ENCODE results near the gene UIMC1. TPM values are rescaled to one million over a fixed set of nuclear protein-coding genes. Genes with fewer than 3 reads are reported as not detected.

The UIMC1 gene
- total RNA-seq, 4 donors from 2014 or later, result 22.3 to 38.6 (median 27.7) TPM

GRCh38 chr5:176943816-176944215 is 62.8 kb downstream of the UIMC1 start:
- TF ChIP-seq CTCF (IDR thresholded peaks at IDR 0.05), result no peak
- DNase-seq (ENCODE audit: low spot score), result no peak
- no peak for ATAC-seq (ENCODE audit: low FRiP score)

GRCh38 chr5:176941951-176942350 is 64.6 kb downstream of the UIMC1 start:
- ATAC-seq (ENCODE audit: low FRiP score), result no peak
- TF ChIP-seq CTCF (IDR thresholded peaks at IDR 0.05), result no peak
- no peak for DNase-seq (ENCODE audit: low spot score)

GRCh38 chr5:176938472-176938871 is 68.1 kb downstream of the UIMC1 start:
- ATAC-seq (ENCODE audit: low FRiP score) (no peak), DNase-seq (ENCODE audit: low spot score) (no peak)
- no peak for TF ChIP-seq CTCF (IDR thresholded peaks at IDR 0.05)

- DNase-seq (ENCODE audit: low spot score) (no peak), ATAC-seq (ENCODE audit: low FRiP score) (no peak)
- no peak for TF ChIP-seq CTCF (IDR thresholded peaks at IDR 0.05)
Measured at GRCh38 chr5:176935017-176935416, 71.6 kb downstream of the UIMC1 start.

GRCh38 chr5:176934309-176934930 is 72.2 kb downstream of the UIMC1 start:
- DNase-seq (ENCODE audit: low spot score) (no peak), ATAC-seq (ENCODE audit: low FRiP score) (no peak)

GRCh38 chr5:176929654-176930053 is 76.9 kb downstream of the UIMC1 start:
- ATAC-seq (ENCODE audit: low FRiP score) (no peak), DNase-seq (ENCODE audit: low spot score) (no peak)
- TF ChIP-seq CTCF (IDR thresholded peaks at IDR 0.05), result no peak

More at GRCh38 chr5:176934309-176934930, 72.2 kb downstream of the UIMC1 start:
- TF ChIP-seq CTCF (IDR thresholded peaks at IDR 0.05), result no peak

- ATAC-seq (ENCODE audit: low FRiP score), result no peak
- TF ChIP-seq CTCF (IDR thresholded peaks at IDR 0.05), result no peak
Measured at GRCh38 chr5:176927562-176927961, 79.0 kb downstream of the UIMC1 start.

More at GRCh38 chr5:176927562-176927961, 79.0 kb downstream of the UIMC1 start:
- DNase-seq (ENCODE audit: low spot score), result no peak
